ENCODE results near the gene IL12RB2. TPM values are rescaled to one million over a fixed set of nuclear protein-coding genes. Genes with fewer than 3 reads are reported as not detected.

The IL12RB2 gene
- total RNA-seq, 4 donors from 2014 or later, result 0.79 to 4.5 (median 1.6) TPM

DNA sequence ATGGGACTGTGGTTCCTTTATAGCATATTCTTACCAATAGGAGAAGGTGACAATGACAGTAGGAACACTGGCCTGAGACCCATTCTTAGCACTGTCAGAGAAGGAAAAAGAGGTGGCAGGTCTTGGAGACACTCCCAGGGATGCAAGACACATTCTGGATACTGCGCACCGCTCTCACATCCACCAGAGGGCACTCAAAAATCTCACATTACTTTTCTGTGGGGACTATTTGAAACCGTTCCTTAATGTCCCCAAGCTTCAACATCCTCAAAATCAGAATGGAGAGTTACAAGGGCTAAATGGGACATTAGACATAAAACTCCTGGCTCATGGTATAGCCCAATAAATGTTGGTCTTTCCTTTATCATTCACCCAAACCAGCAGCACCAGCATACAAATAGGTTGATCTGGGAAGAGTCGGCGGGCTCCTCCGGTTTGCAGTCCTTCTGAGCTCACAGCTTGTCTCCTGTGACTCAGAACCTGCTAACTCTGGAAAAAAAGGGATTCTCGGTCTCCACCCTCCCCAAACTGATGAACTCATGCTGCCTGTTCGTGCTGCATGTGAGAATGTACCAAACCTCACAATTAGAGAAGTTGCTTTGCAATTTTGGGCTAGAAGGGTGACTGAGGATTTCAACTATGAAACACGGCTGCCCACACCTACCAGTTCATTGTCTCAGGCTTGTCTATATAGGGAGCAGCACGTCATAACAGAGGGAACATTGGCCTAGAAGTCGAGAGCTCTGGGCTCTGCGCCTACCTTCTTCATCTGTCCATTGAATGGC lies 40.2 kb downstream of the IL12RB2 start:
- Histone ChIP-seq H3K4me1 (peaks cover 38% of the 10 kb centered on the region), H3K36me3 (no peaks in the 10 kb centered on the region), H3K4me3 (no peak overlapping the region), H3K9me3 (no peaks in the 10 kb centered on the region), H3K27me3 (no peaks in the 10 kb centered on the region), H3K27ac (peak overlapping the region; percentile 74)
- no peak for DNase-seq (ENCODE audit: low spot score in 2 of 2)
- TF ChIP-seq, protein P1, sequence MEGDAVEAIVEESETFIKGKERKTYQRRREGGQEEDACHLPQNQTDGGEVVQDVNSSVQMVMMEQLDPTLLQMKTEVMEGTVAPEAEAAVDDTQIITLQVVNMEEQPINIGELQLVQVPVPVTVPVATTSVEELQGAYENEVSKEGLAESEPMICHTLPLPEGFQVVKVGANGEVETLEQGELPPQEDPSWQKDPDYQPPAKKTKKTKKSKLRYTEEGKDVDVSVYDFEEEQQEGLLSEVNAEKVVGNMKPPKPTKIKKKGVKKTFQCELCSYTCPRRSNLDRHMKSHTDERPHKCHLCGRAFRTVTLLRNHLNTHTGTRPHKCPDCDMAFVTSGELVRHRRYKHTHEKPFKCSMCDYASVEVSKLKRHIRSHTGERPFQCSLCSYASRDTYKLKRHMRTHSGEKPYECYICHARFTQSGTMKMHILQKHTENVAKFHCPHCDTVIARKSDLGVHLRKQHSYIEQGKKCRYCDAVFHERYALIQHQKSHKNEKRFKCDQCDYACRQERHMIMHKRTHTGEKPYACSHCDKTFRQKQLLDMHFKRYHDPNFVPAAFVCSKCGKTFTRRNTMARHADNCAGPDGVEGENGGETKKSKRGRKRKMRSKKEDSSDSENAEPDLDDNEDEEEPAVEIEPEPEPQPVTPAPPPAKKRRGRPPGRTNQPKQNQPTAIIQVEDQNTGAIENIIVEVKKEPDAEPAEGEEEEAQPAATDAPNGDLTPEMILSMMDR (IDR thresholded peaks at IDR 0.05), result peak; percentile 66 to 70
- no peak for TF ChIP-seq POLR2A (IDR thresholded peaks at IDR 0.05)
- 40% methylated on average over 12 of the region's 12 CpGs for WGBS

DNA sequence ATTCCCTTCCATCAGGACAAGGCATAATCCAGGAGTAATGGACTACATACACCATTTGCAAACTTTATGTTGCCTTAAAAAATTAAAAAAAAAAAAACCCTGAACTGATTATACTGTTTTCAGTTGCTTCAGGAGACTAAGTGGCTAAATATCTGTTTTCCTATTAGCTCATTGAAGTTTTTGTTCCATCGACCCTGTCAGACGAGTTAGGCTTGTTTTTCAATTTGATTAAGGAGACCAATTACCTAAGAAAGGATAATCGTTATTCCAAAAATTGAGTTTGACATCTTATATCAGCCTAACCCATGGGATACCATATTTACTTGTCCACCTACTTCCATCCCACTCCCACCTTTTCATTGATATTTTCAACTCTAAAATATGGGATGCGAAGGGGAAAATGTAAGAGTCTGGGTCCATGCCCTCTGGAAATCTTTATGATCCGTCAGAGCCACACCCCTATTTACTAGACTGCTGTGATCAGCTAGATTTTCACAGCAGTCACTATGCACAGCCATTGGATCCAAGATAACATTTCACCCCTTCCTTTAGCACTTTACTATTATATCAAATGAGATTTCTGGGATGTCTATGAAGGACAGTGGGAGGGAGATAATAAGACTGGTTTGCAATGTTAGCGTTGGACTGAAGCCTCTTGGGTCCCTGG lies 41.0 kb downstream of the IL12RB2 start:
- 62% methylated on average over 6 of the region's 6 CpGs for WGBS
- DNase-seq (ENCODE audit: low spot score in 2 of 2), result no peak
- Histone ChIP-seq H3K27ac (peak overlapping the region; percentile 74), H3K9me3 (no peaks in the 10 kb centered on the region), H3K4me1 (peaks cover 38% of the 10 kb centered on the region), H3K27me3 (no peaks in the 10 kb centered on the region), H3K4me3 (no peak overlapping the region), H3K36me3 (no peaks in the 10 kb centered on the region)
- TF ChIP-seq POLR2A (IDR thresholded peaks at IDR 0.05) (no peak), POLR2AphosphoS5 (IDR thresholded peaks at IDR 0.05) (no peak), EP300 (IDR thresholded peaks at IDR 0.05) (no peak)
- TF ChIP-seq, protein P1 (IDR thresholded peaks at IDR 0.05), result no peak

DNA sequence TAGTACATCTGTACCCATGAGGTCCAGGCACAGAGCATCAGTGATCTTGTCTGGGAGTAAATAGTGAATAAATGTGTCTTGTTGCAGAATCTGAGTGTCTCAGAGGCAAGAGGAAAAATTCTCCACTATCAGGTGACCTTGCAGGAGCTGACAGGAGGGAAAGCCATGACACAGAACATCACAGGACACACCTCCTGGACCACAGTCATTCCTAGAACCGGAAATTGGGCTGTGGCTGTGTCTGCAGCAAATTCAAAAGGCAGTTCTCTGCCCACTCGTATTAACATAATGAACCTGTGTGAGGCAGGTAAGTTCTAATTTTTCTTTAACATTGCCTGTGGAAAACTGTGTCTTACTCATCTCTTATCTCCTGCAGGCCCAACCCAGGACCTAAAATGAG lies 43.1 kb downstream of the IL12RB2 start:
- H3K4me3 ChIP-seq, result no peak overlapping the region
- no peaks in the 10 kb centered on the region for H3K27me3 ChIP-seq
- H3K36me3 ChIP-seq, result no peaks in the 10 kb centered on the region
- TF ChIP-seq POLR2A (IDR thresholded peaks at IDR 0.05) (no peak), EP300 (IDR thresholded peaks at IDR 0.05) (no peak), POLR2AphosphoS5 (IDR thresholded peaks at IDR 0.05) (no peak)
- TF ChIP-seq, protein P1 (IDR thresholded peaks at IDR 0.05), result no peak
- H3K4me1 ChIP-seq, result peaks cover 46% of the 10 kb centered on the region
- H3K27ac ChIP-seq, result no peak overlapping the region
- DNase-seq (ENCODE audit: low spot score in 2 of 2), result no peak
- H3K9me3 ChIP-seq, result no peaks in the 10 kb centered on the region
- 35% methylated on average over 2 of the region's 2 CpGs for WGBS

DNA sequence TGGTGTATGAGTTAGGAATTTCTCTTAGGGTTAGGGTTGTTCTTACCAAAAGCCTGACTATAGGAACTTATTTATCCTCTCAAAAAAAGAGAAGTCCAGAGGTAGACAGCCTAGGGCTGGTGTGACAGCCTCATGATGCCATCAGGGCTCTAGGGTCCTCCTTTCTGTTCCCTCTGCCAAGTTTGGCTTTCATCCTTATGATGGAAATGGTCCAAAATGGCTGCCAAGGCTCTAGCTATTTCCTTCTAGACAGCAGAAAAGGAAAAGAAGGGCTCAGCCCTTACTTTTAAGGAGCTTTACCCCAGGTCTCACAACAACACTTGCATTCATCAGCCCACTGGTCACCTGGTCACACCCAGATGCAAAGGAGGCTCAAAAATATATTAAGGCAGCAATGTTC lies 44.5 kb downstream of the IL12RB2 start:
- Histone ChIP-seq H3K4me3 (no peak overlapping the region), H3K9me3 (no peaks in the 10 kb centered on the region), H3K36me3 (no peaks in the 10 kb centered on the region), H3K27me3 (no peaks in the 10 kb centered on the region), H3K4me1 (peaks cover 52% of the 10 kb centered on the region), H3K27ac (no peak overlapping the region)
- no peak for DNase-seq (ENCODE audit: low spot score in 2 of 2)
- TF ChIP-seq EP300 (IDR thresholded peaks at IDR 0.05) (no peak), POLR2AphosphoS5 (IDR thresholded peaks at IDR 0.05) (no peak), POLR2A (IDR thresholded peaks at IDR 0.05) (no peak)
- TF ChIP-seq, protein P1 (IDR thresholded peaks at IDR 0.05), result no peak

DNA sequence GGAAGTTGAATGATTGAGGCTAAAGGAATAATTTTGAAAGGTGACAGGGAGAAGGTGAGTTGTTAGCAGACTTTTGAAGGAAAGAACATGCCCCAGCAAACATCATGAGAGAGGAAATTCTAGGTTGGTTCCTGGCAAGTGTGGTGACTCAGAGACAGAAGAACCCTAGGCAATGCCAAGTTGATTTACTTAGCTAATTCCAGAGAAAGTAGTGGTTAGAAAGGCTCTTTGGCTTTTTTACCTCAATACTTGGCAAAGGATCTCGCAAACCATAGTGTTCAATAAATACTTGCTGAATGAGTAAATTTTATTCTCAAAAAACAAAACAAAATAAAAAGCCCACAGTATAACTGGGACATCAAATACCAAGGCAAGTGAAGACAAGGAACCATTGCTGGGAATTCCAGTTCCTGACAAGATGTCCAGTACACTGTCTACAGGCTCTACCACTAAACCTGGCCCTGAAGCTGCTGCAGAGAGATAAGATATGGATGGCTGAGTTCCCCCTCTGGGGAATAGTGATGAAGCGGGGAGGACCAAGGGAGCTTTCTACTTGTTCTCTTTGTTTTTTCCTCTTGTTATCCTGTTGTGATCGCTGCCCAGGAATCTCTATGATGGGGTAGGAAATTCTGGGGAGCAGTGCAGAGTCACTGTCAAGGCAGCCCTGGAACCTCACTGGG lies 48.2 kb downstream of the IL12RB2 start:
- Histone ChIP-seq H3K27me3 (no peaks in the 10 kb centered on the region), H3K36me3 (no peaks in the 10 kb centered on the region), H3K4me1 (peaks cover 20% of the 10 kb centered on the region), H3K9me3 (no peaks in the 10 kb centered on the region), H3K4me3 (no peak overlapping the region), H3K27ac (no peak overlapping the region)
- TF ChIP-seq, protein P1 (IDR thresholded peaks at IDR 0.05), result no peak
- TF ChIP-seq POLR2AphosphoS5 (IDR thresholded peaks at IDR 0.05) (no peak), EP300 (IDR thresholded peaks at IDR 0.05) (no peak), POLR2A (IDR thresholded peaks at IDR 0.05) (no peak)
- WGBS, result 44% methylated on average over 3 of the region's 3 CpGs
- no peak for DNase-seq (ENCODE audit: low spot score in 2 of 2)

Data from suprapubic skin (tissue), 4 donors.